Aorta (tissue), 5 donors: ENCODE data around the gene PA2G4. TPM values are rescaled to one million over a fixed set of nuclear protein-coding genes. Genes with fewer than 3 reads are reported as not detected.

Experiments
- ATAC-seq: fragments of 200-7000 bp; cut with Tn5 transposase; one replicate; pipeline ENCODE4 v1.9.1; 2022; ENCODE audit warnings: moderate library complexity; ENCODE audit not compliant: low FRiP score
- DNase-seq, 2 donors: peaks; one replicate each; pipeline ENCODE4 v3.0.0-alpha.2; 2020
- H3K27ac ChIP-seq, 2 donors: one replicate each; pipeline ENCODE4 v1.5.1; 2013; ENCODE audit warnings: low read length in 2 of 2, mild to moderate bottlenecking in 2 of 2, moderate library complexity in 2 of 2, control low read depth in 1 of 2, inconsistent platforms in 1 of 2, low read depth in 1 of 2
- H3K27me3 ChIP-seq, 2 donors: one replicate each; pipeline ENCODE4 v1.6.1; 2013; ENCODE audit warnings: control low read depth in 1 of 2, low read length in 1 of 2, mild to moderate bottlenecking in 1 of 2, moderate library complexity in 1 of 2; ENCODE audit not compliant: insufficient read depth in 2 of 2, control insufficient read depth in 1 of 2
- H3K36me3 ChIP-seq, 2 donors: one replicate each; pipeline ENCODE4 v1.6.1; 2013; ENCODE audit warnings: control low read depth in 1 of 2, low read length in 1 of 2, mild to moderate bottlenecking in 1 of 2; ENCODE audit not compliant: insufficient read depth in 2 of 2, control insufficient read depth in 1 of 2
- H3K4me1 ChIP-seq, 2 donors: one replicate each; pipeline ENCODE4 v1.6.1; 2013; ENCODE audit warnings: low read length in 2 of 2, control low read depth in 1 of 2, mild to moderate bottlenecking in 1 of 2, moderate library complexity in 1 of 2; ENCODE audit not compliant: insufficient read depth in 2 of 2, control insufficient read depth in 1 of 2
- H3K4me3 ChIP-seq, 2 donors: one replicate each; pipeline ENCODE4 v1.5.1; 2013; ENCODE audit warnings: low read length in 2 of 2, control low read depth in 1 of 2, mild to moderate bottlenecking in 1 of 2
- H3K9me3 ChIP-seq: one replicate; pipeline ENCODE4 v1.6.1; 2013; ENCODE audit warnings: mild to moderate bottlenecking, low read length; ENCODE audit not compliant: control insufficient read depth
- WGBS, 2 donors: extraction: QIAGEN DNeasy Blood & Tissue Kit; methylation state at CpG; one replicate each; pipeline ENCODE4 v1.1.7; 2013; 5-methylcytosine and 5-hydroxymethylcytosine counted together
- intact Hi-C, 2 donors: fragments of 100-400 bp; cut with DNase I; formaldehyde crosslinking; loops; one replicate each; pipeline versions ENCODE4 v1.14.2 to v1.15.0; 2022
- polyA plus RNA-seq, 2 donors: library from polyadenylated mRNA; stranded (reverse); fragments of 200-250 nt; gene quantifications; one replicate each; pipeline ENCODE4 v1.2.3, GENCODE V29; 2013
- total RNA-seq, 2 donors: library from RNA; stranded (reverse); fragmentation: NEBNext Ultra II Directional; extraction: Animal tissue kit (Norgen Biotek cat#: 25700); gene quantifications; one replicate each; pipeline ENCODE4 v1.2.1, GENCODE V29; 2021
- donor health status: healthy with polysubstance abuse.
- donor health status: Bipolar disorder and iron deficiency.
- donor health status: DM: no; HTN: no; CAD: no.
- donor health status: DM: no; HTN: no; CAD: no.
- donor health status: DM: yes; HTN: yes; CAD: no.

Gene PA2G4
- total and polyA plus RNA-seq, 4 donors: 59.9 to 80.8 (median 71.5) TPM

DNA sequence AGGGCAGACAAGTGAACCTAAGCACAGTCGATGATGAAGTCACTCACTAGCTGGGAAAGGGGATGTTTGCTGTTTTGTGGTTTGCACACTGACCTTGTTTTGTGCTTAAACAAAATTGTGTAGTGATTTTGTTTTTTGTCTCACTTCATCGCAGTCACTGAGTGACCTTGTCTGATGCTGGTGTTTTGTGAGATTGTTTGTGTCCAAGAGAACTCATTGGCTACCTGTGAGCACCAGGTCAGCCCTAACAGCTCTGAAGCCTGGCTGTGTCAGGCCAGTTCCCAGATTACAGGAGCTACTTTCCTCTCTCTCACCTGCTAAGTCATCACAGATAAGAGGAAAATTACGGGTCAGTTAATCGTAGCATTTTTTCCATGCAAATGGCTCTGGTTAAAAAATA, 19.8 kb downstream of the PA2G4 start:
- intact Hi-C loops: no loop called here

DNA sequence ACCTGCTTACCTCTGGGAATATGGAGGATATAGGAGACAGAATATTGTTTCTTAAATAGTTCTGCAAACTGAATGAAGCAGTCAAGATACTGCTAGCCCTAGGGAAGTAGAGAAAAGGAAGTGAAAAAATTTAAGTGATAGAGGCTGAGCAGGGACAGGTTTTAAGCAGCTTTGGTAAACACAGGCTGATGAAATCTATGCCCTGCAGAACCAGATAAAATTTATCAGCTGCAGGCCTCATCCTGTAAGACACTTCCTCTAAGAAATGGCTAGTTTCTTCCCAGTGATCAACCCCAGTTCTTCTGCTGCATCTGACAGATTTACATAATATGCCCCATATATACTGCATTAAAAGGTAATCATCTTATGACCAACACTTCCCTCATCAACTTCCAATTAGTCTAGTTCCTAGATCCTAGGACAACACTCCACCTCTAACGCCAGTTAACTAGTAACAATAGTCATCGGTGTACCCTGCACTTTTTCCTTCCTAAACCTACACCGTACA, 22.4 kb downstream of the PA2G4 start:
- peak overlapping the region in 1 of 2 donors; percentile 60 for H3K27ac ChIP-seq
- no peaks in the 10 kb centered on the region for H3K9me3 ChIP-seq
- peaks cover 0 to 5% of the 10 kb centered on the region in 2 donors for H3K4me1 ChIP-seq
- ATAC-seq (no peak), DNase-seq (no peak)
- 18 to 24% methylated on average over 3 of the region's 3 CpGs for WGBS, 2 donors
- H3K27me3 ChIP-seq: no peaks in the 10 kb centered on the region
- intact Hi-C loops: loop anchor here in 1 of 2 donors (2.0 kb wide), 1 partner anchor 62 kb away; the partner anchor contains the start of gene SMARCC2
- peaks cover 3 to 6% of the 10 kb centered on the region in 2 donors for H3K36me3 ChIP-seq
- H3K4me3 ChIP-seq: peak overlapping the region in 1 of 2 donors; percentile 37

More for the DNA sequence above, 19.8 kb downstream of the PA2G4 start:
- Histone ChIP-seq H3K9me3 (no peaks in the 10 kb centered on the region), H3K27me3 (no peaks in the 10 kb centered on the region), H3K27ac (no peak overlapping the region), H3K36me3 (no peaks in the 10 kb centered on the region), H3K4me3 (no peak overlapping the region), H3K4me1 (peaks cover 0 to 6% of the 10 kb centered on the region in 2 donors)
- no peak for DNase-seq
- ATAC-seq: no peak
- 86 to 93% methylated on average over 4 of the region's 4 CpGs for WGBS, 2 donors

DNA sequence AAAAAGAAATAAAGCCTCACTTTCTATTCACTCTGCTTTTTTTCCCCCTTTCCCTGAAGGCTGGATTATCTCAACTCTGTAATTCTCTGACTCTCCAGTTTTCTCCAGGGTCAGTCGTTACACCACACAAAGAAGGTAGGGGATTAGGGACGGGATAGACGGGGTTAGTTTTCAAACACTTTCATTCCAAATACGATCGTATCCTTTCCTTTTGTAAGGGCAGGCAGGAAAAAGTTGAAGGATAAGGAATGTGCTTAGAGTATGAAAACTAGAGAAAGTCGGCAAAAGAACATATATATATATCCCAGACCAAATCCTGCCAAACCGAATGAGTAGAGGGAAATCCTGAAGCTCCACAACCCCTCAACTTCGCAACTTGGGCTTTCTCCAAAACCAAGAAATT, 23.1 kb downstream of the PA2G4 start:
- Histone ChIP-seq H3K27me3 (no peaks in the 10 kb centered on the region), H3K27ac (peak overlapping the region in 1 of 2 donors; percentile 61), H3K4me1 (peaks cover 0 to 5% of the 10 kb centered on the region in 2 donors), H3K9me3 (no peaks in the 10 kb centered on the region), H3K4me3 (peak overlapping the region; percentile 24 to 37), H3K36me3 (peaks cover 3 to 8% of the 10 kb centered on the region in 2 donors)
- intact Hi-C loops: loop anchor here in 1 of 2 donors (2.0 kb wide), 1 partner anchor 61 kb away; the partner anchor contains the start of gene SMARCC2
- DNase-seq (no peak), ATAC-seq (no peak)
- 0% methylated on average over 8 of the region's 8 CpGs for WGBS, 2 donors

DNA sequence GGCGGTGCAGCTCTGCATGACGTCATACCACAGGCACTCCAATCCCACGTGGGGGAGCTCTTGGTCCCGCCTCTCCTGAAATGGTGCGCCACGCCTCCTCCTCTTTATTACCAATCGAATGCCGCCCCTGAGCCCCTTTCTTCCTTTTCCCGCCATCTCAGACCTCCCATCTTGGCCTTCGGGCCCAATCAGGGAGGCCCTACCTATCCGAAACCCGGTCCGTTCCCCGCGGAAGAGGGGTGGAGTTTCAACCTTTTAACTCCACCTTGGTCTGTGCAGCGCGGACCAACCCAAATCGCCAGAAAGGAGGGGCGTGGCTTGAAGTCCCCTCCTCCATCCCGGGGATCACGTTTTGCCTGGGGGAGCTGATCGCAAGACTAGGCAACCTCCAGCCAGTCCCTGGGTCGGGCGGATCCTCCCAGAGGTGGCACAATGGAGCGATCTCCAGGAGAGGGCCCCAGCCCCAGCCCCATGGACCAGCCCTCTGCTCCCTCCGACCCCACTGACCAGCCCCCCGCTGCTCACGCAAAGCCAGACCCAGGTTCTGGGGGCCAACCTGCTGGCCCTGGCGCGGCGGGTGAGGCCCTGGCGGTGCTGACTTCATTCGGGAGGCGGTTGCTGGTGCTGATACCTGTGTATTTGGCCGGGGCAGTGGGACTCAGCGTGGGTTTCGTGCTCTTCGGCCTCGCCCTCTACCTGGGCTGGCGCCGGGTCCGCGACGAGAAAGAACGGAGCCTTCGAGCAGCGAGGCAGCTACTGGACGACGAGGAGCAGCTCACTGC, 23.7 kb downstream of the PA2G4 start, which contains the start of gene ESYT1:
ESYT1 (plus strand) TSS at position 380 of the 782 bp plus-strand sequence; CDS start at position 433, 53 bp downstream.
- Histone ChIP-seq H3K4me3 (peak within 1 kb of the TSS; percentile 50 to 67), H3K27ac (peak within 1 kb of the TSS in 1 of 2 donors; percentile 61), H3K4me1 (peaks cover 0 to 5% of the 10 kb centered on the region in 2 donors), H3K9me3 (no peaks in the 10 kb centered on the region), H3K36me3 (peaks cover 3 to 8% of the 10 kb centered on the region in 2 donors), H3K27me3 (no peaks in the 10 kb centered on the region)
- intact Hi-C loops: loop anchor here (2.0 kb wide), 2 partner anchors 23 to 61 kb away; partner anchors contain the start of gene SMARCC2 (in 1 of the 2)
- 0% methylated on average over 49 of the region's 49 CpGs for WGBS, 2 donors
- ATAC-seq (peak; percentile 96), DNase-seq (peak; percentile 98 to 99)

DNA sequence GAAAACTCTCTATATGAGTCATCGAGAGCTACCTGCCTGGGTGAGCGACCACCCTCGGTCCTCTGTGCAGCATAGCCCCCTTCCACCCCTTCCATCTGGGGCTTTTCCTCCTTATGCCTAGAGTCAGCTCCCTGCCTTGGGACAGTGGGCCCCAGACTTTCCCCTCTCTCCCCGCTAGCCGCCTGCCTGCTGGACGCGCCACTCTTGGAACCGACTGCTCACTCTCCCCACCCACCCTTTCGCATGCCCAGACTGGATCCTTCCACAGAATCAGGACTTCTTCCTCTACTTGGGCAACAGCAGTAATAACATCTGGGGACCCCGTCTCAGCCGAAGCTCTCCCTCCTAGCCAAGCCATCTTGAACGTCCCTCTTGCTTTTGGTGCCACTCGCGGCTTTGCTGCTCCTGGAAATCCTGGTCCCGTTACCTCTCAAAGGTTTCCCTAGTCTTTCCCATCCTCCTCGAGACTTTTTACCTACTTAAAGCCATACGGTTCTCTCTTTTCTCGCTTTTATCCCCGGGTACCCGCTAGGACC, 24.4 kb downstream of the PA2G4 start:
- Histone ChIP-seq H3K4me1 (peaks cover 0 to 5% of the 10 kb centered on the region in 2 donors), H3K4me3 (peak overlapping the region; percentile 50 to 67), H3K9me3 (no peaks in the 10 kb centered on the region), H3K27me3 (no peaks in the 10 kb centered on the region), H3K36me3 (peaks cover 3 to 9% of the 10 kb centered on the region in 2 donors), H3K27ac (peak overlapping the region in 1 of 2 donors; percentile 61)
- ATAC-seq (peak; percentile 31), DNase-seq (peak in 1 of 2 donors; percentile 59)
- intact Hi-C loops: loop anchor here in 1 of 2 donors (2.0 kb wide), 1 partner anchor 22 kb away; no protein-coding TSS in a partner anchor
- 0% methylated on average over 20 of the region's 20 CpGs for WGBS, 2 donors

DNA sequence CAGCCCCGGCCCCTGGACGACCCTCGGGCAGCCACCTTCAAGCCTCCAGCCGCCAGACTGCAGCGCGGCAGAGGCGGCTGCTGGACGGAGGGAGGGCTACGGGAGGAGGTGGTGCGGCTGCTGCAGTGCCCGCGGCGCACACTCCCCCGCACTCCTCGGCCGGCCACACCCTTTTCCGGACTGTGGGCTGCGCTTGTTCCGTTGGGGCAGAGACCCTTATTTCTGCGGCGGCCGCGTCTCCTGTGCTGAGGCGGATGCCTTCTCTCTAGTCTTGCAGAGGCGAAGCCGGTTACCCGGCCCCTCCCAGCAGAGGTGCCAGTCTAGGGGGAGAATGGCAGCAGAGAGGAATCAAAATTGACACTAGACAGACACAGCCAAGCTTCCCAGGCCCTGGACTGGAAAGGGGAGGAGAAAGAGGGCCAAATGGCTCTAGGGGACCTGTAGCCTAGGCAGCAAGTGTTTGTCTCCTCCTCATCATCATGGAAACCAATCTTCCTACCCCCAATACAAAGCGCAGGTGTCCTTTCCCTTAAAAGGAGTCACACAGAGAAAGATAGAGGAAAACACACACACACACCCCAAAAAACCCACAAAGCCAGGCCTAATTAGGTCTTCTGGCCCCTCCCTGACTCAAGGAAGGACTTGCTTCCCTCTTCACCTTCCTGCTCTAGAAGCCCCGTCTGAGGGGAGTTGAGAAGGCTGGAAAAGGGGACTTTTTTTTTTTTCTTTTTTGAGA, 25.0 kb downstream of the PA2G4 start:
- Histone ChIP-seq H3K4me3 (peak overlapping the region; percentile 50 to 67), H3K27ac (peak overlapping the region in 1 of 2 donors; percentile 61), H3K9me3 (no peaks in the 10 kb centered on the region), H3K4me1 (peaks cover 0 to 5% of the 10 kb centered on the region in 2 donors), H3K27me3 (no peaks in the 10 kb centered on the region), H3K36me3 (peaks cover 3 to 13% of the 10 kb centered on the region in 2 donors)
- intact Hi-C loops: loop anchor here in 1 of 2 donors (2.0 kb wide), 1 partner anchor 21 kb away; no protein-coding TSS in a partner anchor
- ATAC-seq (peak; percentile 58), DNase-seq (peak; percentile 82 to 92)
- 1% methylated on average over 29 of the region's 29 CpGs for WGBS, 2 donors

DNA sequence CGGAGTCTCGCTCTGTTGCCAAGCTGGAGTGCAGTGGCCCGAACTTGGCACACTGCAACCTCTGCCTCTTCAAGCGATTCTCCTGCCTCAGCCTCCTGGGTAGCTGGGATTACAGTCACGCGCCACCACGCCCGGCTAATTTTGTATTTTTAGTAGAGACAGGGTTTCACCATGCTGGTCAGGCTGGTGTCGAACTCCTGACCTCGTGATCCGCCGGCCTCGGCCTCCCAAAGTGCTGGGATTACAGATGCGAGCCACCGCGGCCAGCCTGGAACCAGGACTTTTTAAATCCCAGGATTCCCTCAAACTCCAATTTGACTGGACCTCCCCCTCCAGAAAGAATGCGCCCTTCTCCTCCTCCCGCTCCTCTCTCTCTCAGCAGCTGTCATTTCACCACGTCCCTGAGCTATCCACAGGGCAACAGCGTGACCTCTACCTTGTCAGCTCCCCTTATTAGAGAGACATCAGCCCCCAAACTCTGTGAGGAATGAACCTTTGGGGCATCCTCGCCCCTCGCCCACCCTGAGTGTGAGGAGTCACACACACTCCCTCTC, 25.7 kb downstream of the PA2G4 start:
- Histone ChIP-seq H3K27me3 (no peaks in the 10 kb centered on the region), H3K9me3 (no peaks in the 10 kb centered on the region), H3K36me3 (peaks cover 3 to 13% of the 10 kb centered on the region in 2 donors), H3K4me3 (peak overlapping the region in 1 of 2 donors; percentile 67), H3K27ac (peak overlapping the region in 1 of 2 donors; percentile 37), H3K4me1 (peaks cover 0 to 5% of the 10 kb centered on the region in 2 donors)
- intact Hi-C loops: loop anchor here in 1 of 2 donors (2.0 kb wide), 1 partner anchor 21 kb away; no protein-coding TSS in a partner anchor
- WGBS, 2 donors: 49 to 53% methylated on average over 22 of the region's 22 CpGs
- no peak for ATAC-seq
- no peak for DNase-seq

DNA sequence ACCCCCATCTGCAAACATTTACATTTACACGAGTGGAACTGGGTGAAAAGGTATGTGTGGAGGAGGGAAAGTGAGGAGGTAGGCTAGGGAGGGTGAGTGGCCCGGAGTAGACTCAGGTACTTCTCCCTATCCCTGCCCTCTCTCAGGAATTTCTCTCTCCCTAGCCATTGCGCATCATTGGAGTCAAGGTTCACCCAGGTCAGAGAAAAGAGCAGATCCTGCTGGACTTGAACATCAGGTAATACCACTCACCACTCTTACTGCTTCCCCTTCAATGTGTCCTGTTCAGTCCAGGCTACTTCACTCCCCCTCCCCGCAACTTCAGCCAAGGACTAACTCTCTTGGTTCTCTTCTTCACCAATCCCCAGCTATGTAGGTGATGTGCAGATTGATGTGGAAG, 26.5 kb downstream of the PA2G4 start:
- Histone ChIP-seq H3K27me3 (no peaks in the 10 kb centered on the region), H3K4me3 (no peak overlapping the region), H3K9me3 (no peaks in the 10 kb centered on the region), H3K36me3 (peaks cover 3 to 13% of the 10 kb centered on the region in 2 donors), H3K4me1 (peaks cover 0 to 5% of the 10 kb centered on the region in 2 donors), H3K27ac (no peak overlapping the region)
- WGBS, 2 donors: 85 to 87% methylated on average over 4 of the region's 4 CpGs
- DNase-seq (no peak), ATAC-seq (no peak)
- intact Hi-C loops: no loop called here
